Ishikawa (cell line): ENCODE measurements around the gene KIF3A.

ENCODE experiments used
- CEBPB ChIP-seq: IDR thresholded peaks from 2 replicates; pipeline ENCODE4 v1.6.1; 2012
- CREB1 ChIP-seq: IDR thresholded peaks from 2 replicates; pipeline ENCODE4 v1.6.1; 2012; ENCODE audit warnings: low read depth
- EGR1 ChIP-seq: IDR thresholded peaks from 2 replicates; pipeline ENCODE4 v1.6.1; 2012
- EP300 ChIP-seq: IDR thresholded peaks from 2 replicates; pipeline ENCODE4 v1.6.1; 2012; ENCODE audit warnings: borderline replicate concordance
- FOXM1 ChIP-seq: IDR thresholded peaks from 2 replicates; pipeline ENCODE4 v1.6.1; 2012; ENCODE audit warnings: low read depth, borderline replicate concordance
- NFIC ChIP-seq: IDR thresholded peaks from 2 replicates; pipeline ENCODE4 v1.6.1; 2012
- RAD21 ChIP-seq: IDR thresholded peaks from 2 replicates; pipeline ENCODE4 v1.6.1; 2012; ENCODE audit warnings: low read depth
- TAF1 ChIP-seq: IDR thresholded peaks from 2 replicates; pipeline ENCODE4 v1.6.1; 2012; ENCODE audit warnings: low read depth, mild to moderate bottlenecking
- TCF12 ChIP-seq: IDR thresholded peaks from 2 replicates; pipeline ENCODE4 v1.6.1; 2012; ENCODE audit warnings: low read depth
- TEAD4 ChIP-seq: IDR thresholded peaks from 2 replicates; pipeline ENCODE4 v1.6.1; 2012
- YY1 ChIP-seq: IDR thresholded peaks from 2 replicates; pipeline ENCODE4 v1.6.1; 2012; ENCODE audit warnings: low read depth
- ZBTB7A ChIP-seq: IDR thresholded peaks from 2 replicates; pipeline ENCODE4 v1.6.1; 2012; ENCODE audit warnings: low read depth
- TF ChIP-seq, protein P1 (sequence below): IDR thresholded peaks from 2 replicates; pipeline ENCODE4 v1.6.1; 2012
- TF ChIP-seq, protein P2 (sequence below): IDR thresholded peaks from 2 replicates; pipeline ENCODE4 v1.6.1; 2012; ENCODE audit warnings: low read depth, mild to moderate bottlenecking
- TF ChIP-seq, protein P3 (sequence below): IDR thresholded peaks from 2 replicates; pipeline ENCODE4 v1.6.1; 2012

KIF3A gene

DNA sequence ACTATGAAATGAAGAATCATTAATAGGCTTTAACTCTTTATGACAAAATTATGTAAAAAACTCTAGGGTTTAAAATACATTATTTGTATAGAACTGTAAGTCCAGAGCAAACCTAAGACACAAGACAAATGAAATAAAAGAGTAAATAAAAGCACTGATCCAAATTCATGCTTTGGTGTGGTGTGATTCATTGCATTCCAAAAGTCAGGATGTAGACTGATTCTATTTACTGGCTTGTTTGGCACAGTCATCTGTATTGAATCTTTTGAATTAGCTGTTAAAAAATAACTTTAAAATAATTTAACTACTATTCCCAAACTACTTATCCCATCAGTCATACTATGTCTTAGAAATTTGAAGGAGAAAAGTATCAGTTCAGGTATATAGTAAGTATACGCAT lies 32.5 kb downstream of the KIF3A start:
- TF ChIP-seq, protein P1, sequence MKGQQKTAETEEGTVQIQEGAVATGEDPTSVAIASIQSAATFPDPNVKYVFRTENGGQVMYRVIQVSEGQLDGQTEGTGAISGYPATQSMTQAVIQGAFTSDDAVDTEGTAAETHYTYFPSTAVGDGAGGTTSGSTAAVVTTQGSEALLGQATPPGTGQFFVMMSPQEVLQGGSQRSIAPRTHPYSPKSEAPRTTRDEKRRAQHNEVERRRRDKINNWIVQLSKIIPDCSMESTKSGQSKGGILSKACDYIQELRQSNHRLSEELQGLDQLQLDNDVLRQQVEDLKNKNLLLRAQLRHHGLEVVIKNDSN: no peak
- TF ChIP-seq TEAD4 (no peak), EGR1 (no peak), TCF12 (no peak)
- TF ChIP-seq, protein P2, sequence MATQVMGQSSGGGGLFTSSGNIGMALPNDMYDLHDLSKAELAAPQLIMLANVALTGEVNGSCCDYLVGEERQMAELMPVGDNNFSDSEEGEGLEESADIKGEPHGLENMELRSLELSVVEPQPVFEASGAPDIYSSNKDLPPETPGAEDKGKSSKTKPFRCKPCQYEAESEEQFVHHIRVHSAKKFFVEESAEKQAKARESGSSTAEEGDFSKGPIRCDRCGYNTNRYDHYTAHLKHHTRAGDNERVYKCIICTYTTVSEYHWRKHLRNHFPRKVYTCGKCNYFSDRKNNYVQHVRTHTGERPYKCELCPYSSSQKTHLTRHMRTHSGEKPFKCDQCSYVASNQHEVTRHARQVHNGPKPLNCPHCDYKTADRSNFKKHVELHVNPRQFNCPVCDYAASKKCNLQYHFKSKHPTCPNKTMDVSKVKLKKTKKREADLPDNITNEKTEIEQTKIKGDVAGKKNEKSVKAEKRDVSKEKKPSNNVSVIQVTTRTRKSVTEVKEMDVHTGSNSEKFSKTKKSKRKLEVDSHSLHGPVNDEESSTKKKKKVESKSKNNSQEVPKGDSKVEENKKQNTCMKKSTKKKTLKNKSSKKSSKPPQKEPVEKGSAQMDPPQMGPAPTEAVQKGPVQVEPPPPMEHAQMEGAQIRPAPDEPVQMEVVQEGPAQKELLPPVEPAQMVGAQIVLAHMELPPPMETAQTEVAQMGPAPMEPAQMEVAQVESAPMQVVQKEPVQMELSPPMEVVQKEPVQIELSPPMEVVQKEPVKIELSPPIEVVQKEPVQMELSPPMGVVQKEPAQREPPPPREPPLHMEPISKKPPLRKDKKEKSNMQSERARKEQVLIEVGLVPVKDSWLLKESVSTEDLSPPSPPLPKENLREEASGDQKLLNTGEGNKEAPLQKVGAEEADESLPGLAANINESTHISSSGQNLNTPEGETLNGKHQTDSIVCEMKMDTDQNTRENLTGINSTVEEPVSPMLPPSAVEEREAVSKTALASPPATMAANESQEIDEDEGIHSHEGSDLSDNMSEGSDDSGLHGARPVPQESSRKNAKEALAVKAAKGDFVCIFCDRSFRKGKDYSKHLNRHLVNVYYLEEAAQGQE: no peak

DNA sequence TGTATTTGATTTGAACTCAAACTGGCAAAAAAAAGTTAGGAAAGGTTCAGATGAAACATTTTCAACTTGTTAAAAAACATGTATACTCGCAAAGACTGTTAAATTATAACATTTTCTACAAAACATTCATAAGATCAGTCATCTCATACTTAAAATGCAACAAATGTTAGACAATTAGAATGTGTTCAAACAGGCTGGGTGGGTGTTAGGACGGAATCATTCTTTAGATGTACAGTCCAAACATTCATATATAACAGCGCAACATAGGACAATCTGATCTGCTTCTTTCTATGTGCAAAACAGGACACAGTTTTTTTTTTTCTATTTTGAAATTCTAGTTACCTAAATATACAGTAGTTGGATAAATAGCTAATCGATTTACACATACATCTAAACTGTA lies 41.4 kb downstream of the KIF3A start:
- TF ChIP-seq, protein P1: no peak
- no peak for TF ChIP-seq RAD21
- no peak for TF ChIP-seq CEBPB
- TF ChIP-seq TCF12: no peak
- no peak for TF ChIP-seq ZBTB7A
- no peak for TF ChIP-seq NFIC
- TF ChIP-seq TEAD4: no peak
- TF ChIP-seq, protein P2: no peak
- TF ChIP-seq TAF1: no peak
- TF ChIP-seq, protein P3, sequence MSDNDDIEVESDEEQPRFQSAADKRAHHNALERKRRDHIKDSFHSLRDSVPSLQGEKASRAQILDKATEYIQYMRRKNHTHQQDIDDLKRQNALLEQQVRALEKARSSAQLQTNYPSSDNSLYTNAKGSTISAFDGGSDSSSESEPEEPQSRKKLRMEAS: no peak
- TF ChIP-seq YY1: no peak
- TF ChIP-seq EP300: no peak
- no peak for TF ChIP-seq CREB1
- no peak for TF ChIP-seq EGR1
- no peak for TF ChIP-seq FOXM1

DNA sequence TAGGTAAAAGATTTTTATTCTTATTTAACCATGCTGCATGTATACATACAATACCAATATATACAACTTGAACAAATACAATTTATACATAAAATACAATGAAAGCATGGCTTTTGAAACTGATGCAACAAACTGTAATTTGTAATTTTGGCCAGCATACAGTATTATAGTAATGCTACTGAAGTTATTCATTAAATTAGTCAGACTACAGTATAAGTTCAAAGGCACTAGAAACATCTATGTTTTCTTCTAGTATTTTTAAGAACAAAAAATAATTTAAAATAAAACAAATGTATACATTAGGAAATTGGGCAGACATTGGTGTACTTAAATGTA lies 44.7 kb downstream of the KIF3A start:
- TF ChIP-seq FOXM1: no peak
- no peak for TF ChIP-seq CEBPB
- TF ChIP-seq, protein P2: no peak
- no peak for TF ChIP-seq TCF12
- no peak for TF ChIP-seq TAF1

DNA sequence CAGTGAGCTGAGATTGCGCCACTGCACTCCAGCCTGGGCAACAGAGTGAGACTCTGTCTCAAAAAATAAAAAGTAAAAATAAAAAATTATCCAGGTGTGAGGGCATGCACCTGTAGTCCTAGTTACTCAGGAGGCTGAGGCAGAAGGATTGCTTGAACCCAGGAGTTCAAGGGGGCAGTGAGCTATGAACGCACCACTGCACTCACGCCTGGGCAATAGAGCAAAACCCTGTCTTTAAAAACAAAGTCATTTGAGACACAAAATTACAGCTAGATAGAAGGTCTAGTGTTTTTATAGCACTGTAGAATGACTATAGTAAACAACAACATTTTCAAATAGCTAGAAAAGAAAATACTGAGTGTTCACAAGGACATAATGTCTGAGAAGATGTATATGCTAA lies 47.2 kb downstream of the KIF3A start:
- TF ChIP-seq, protein P3: no peak
- TF ChIP-seq EGR1 (no peak), TEAD4 (no peak), ZBTB7A (no peak)

DNA sequence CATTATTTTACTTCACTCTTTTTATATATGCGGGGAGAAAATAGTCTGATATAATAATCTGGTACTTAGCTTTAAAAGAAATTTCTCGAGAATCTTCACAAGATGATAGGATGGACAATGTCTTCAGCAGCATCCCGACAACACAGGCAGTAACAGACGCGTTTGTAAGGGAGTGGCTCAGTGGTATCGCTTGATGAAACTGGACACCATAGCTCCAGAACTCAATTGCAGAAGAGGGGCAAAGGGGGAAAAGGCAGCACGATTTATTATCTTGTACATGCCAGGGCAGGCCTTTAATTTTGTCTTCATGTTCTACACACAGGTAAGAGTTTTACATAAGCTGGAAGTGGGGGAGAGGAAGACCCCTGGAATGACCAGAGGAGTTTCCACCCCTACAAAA lies 47.8 kb downstream of the KIF3A start:
- no peak for TF ChIP-seq TCF12
- no peak for TF ChIP-seq ZBTB7A
- TF ChIP-seq EGR1: no peak
- TF ChIP-seq CREB1: no peak
- TF ChIP-seq FOXM1: no peak
- TF ChIP-seq TEAD4: no peak
- TF ChIP-seq RAD21: no peak
- TF ChIP-seq, protein P3: no peak
- TF ChIP-seq NFIC: no peak
